Neural progenitor cell (in vitro differentiated cells): Measurements from ENCODE around the gene PAH. TPM values are rescaled to one million over a fixed set of nuclear protein-coding genes. Genes with fewer than 3 reads are reported as not detected.
A peak's percentile ranks its signal among the peaks of the same experiment; 100 is the strongest.

Experiments used
- DNase-seq: peaks from one replicate; pipeline ENCODE4 v3.0.0-alpha.2; 2016; ENCODE audit warnings: low spot score
- H2AFZ ChIP-seq: fragments of 200-600 bp; sonication (generic); replicated peaks from 2 replicates; pipeline ENCODE4 v1.6.1; 2016; ENCODE audit warnings: antibody characterized with exemption
- H3F3A ChIP-seq: fragments of 200-600 bp; sonication (generic); 2 replicates; pipeline ENCODE4 v1.6.1; 2016; ENCODE audit warnings: antibody characterized with exemption, low read depth
- H3K27ac ChIP-seq: fragments of 200-600 bp; sonication (generic); 2 replicates; pipeline ENCODE4 v1.5.1; 2016; ENCODE audit warnings: mild to moderate bottlenecking
- H3K27me3 ChIP-seq: fragments of 200-600 bp; sonication (generic); 2 replicates; pipeline ENCODE4 v1.6.1; 2016; ENCODE audit warnings: mild to moderate bottlenecking, moderate library complexity
- H3K36me3 ChIP-seq: fragments of 200-600 bp; sonication (generic); 2 replicates; pipeline ENCODE4 v1.5.1; 2016
- H3K4me1 ChIP-seq: fragments of 200-600 bp; sonication (generic); 2 replicates; pipeline ENCODE4 v1.6.1; 2016; ENCODE audit warnings: mixed run types
- H3K4me2 ChIP-seq: fragments of 200-600 bp; sonication (generic); 2 replicates; pipeline ENCODE4 v1.6.1; 2016
- H3K4me3 ChIP-seq: fragments of 200-600 bp; sonication (generic); 2 replicates; pipeline ENCODE4 v1.5.1; 2016
- H3K79me2 ChIP-seq: fragments of 200-600 bp; sonication (generic); 2 replicates; pipeline ENCODE4 v1.6.1; 2016; ENCODE audit warnings: low read depth
- H3K9ac ChIP-seq: fragments of 200-600 bp; sonication (generic); 2 replicates; pipeline ENCODE4 v1.6.1; 2016
- H3K9me3 ChIP-seq: fragments of 200-600 bp; sonication (generic); 2 replicates; pipeline ENCODE4 v1.5.1; 2016; ENCODE audit warnings: low read depth
- H4K20me1 ChIP-seq: fragments of 200-600 bp; sonication (generic); 2 replicates; pipeline ENCODE4 v1.6.1; 2016; ENCODE audit warnings: low read depth
- H3K27ac Mint-ChIP-seq: 3 replicates; pipeline ENCODE4 v1.8.0; 2021; ENCODE audit warnings: mixed read lengths
- H3K27me3 Mint-ChIP-seq: 2 replicates; pipeline ENCODE4 v1.8.0; 2022; ENCODE audit warnings: low read depth, mild to moderate bottlenecking, inconsistent platforms, moderate library complexity, mixed read lengths; ENCODE audit not compliant: insufficient read depth
- H3K36me3 Mint-ChIP-seq: 3 replicates; pipeline ENCODE4 v1.8.0; 2021; ENCODE audit warnings: mixed read lengths
- H3K4me1 Mint-ChIP-seq: 3 replicates; pipeline ENCODE4 v1.8.0; 2021; ENCODE audit warnings: mixed read lengths
- H3K4me3 Mint-ChIP-seq: 3 replicates; pipeline ENCODE4 v1.8.0; 2021; ENCODE audit warnings: mild to moderate bottlenecking, moderate library complexity, mixed read lengths
- H3K9me3 Mint-ChIP-seq: 3 replicates; pipeline ENCODE4 v1.8.0; 2020; ENCODE audit warnings: mixed read lengths
- CTCF ChIP-seq: fragments of 200-600 bp; sonication (generic); IDR thresholded peaks from 2 replicates; pipeline ENCODE4 v1.5.1; 2017; ENCODE audit warnings: antibody characterized with exemption, mild to moderate bottlenecking
- EZH2 ChIP-seq: fragments of 200-600 bp; sonication (generic); IDR thresholded peaks from 2 replicates; pipeline ENCODE4 v1.6.1; 2017; ENCODE audit warnings: antibody characterized with exemption, mild to moderate bottlenecking, moderate library complexity
- EZH2phosphoT487 ChIP-seq: fragments of 200-600 bp; sonication (generic); IDR thresholded peaks from 2 replicates; pipeline ENCODE4 v1.6.1; 2017; ENCODE audit warnings: antibody characterized with exemption
- total RNA-seq: library from RNA; depleted of rRNA; stranded (reverse); fragments of >200 nt; gene quantifications from 2 replicates; pipeline ENCODE4 v1.2.3, GENCODE V29; 2015; ENCODE audit warnings: low replicate concordance

PAH gene
- total RNA-seq, 1 donor from 2014 or later = 0.07 TPM

DNA sequence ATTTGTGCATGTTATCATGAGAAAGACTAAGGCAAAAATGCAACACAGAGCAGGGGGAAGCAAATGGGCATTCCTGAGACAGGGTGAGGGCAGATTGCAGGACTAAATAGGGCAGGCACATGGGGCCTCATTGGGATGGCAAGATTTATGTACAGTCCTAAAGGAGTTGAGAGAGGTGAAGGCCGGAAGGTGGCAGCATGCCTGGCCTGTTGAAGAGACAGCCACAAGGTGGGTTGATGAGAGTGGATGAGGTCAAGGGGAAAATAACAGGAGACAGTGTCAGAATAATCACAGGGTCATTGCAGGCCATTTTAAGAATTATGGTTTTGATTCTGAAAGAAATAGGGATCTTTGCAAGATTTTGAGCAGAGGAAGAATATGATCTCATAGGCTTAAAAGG is 21.0 kb downstream of the PAH start:
- Mint-ChIP-seq H3K36me3 (no peaks in the 10 kb centered on the region), H3K4me1 (peaks cover 9% of the 10 kb centered on the region), H3K27ac (no peak overlapping the region), H3K27me3 (peaks cover 11% of the 10 kb centered on the region), H3K4me3 (no peak overlapping the region), H3K9me3 (peaks cover 2% of the 10 kb centered on the region)
- no peaks in the 10 kb centered on the region for H3K79me2 ChIP-seq
- no peaks in the 10 kb centered on the region for H3K9me3 ChIP-seq
- H3K4me3 ChIP-seq = no peak overlapping the region
- no peak overlapping the region for H3K9ac ChIP-seq
- H3K4me1 ChIP-seq = peaks cover 17% of the 10 kb centered on the region
- DNase-seq = no peak
- no peaks in the 10 kb centered on the region for H3K36me3 ChIP-seq
- TF ChIP-seq EZH2phosphoT487 = no peak
- TF ChIP-seq EZH2 = no peak
- no peak for TF ChIP-seq CTCF
- peaks cover 18% of the 10 kb centered on the region for H3F3A ChIP-seq
- H3K27ac ChIP-seq = no peak overlapping the region
- H4K20me1 ChIP-seq = no peaks in the 10 kb centered on the region
- no peaks in the 10 kb centered on the region for H3K27me3 ChIP-seq
- H3K4me2 ChIP-seq = no peak overlapping the region
- H2AFZ ChIP-seq = no peak overlapping the region

DNA sequence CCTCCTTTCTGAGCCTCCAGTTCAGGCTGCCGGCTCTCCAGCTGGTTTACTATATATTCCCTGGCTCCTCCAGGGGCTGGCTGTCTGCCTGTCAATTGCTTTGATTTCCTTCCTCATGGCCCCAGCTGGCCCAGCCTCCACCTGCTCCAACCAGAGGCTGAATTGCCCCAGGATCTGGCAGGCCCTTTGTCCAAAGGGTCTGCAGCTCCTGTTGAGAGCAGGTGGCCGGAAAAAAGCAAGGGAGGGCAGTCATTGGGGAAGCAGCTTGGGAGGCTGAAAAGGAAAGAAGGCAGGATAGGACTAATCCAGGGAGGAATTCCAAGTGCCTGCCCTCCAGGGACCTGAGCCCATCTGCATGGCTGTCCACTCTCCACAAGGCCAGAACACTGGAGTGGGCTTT is 25.3 kb downstream of the PAH start:
- Mint-ChIP-seq H3K36me3 (no peaks in the 10 kb centered on the region), H3K4me1 (peaks cover 30% of the 10 kb centered on the region), H3K27me3 (peaks cover 9% of the 10 kb centered on the region), H3K9me3 (no peaks in the 10 kb centered on the region), H3K4me3 (no peak overlapping the region), H3K27ac (peak overlapping the region; percentile 43)
- Histone ChIP-seq H3K9ac (no peak overlapping the region), H2AFZ (no peak overlapping the region), H3K9me3 (no peaks in the 10 kb centered on the region), H3K27ac (peak overlapping the region; percentile 33), H3K4me1 (peaks cover 50% of the 10 kb centered on the region), H3K4me3 (no peak overlapping the region), H3K4me2 (peak overlapping the region; percentile 56), H3K79me2 (no peaks in the 10 kb centered on the region), H4K20me1 (no peaks in the 10 kb centered on the region), H3K36me3 (no peaks in the 10 kb centered on the region), H3K27me3 (peaks cover 8% of the 10 kb centered on the region), H3F3A (peaks cover 48% of the 10 kb centered on the region)
- DNase-seq = peak; percentile 89
- no peak for TF ChIP-seq EZH2
- TF ChIP-seq EZH2phosphoT487 = no peak
- TF ChIP-seq CTCF = no peak

GRCh38 chr12:102888511-102888910 is 28.5 kb downstream of the PAH start:
- DNase-seq = peak; percentile 69
- no peak for TF ChIP-seq EZH2
- TF ChIP-seq CTCF = no peak
- no peak for TF ChIP-seq EZH2phosphoT487

More at GRCh38 chr12:102888511-102888910, 28.5 kb downstream of the PAH start:
- Histone ChIP-seq H3K9ac (no peak overlapping the region), H3K4me1 (peaks cover 65% of the 10 kb centered on the region), H3F3A (peaks cover 48% of the 10 kb centered on the region), H3K79me2 (no peaks in the 10 kb centered on the region), H3K27ac (no peak overlapping the region), H3K4me2 (peak overlapping the region; percentile 66), H4K20me1 (peaks cover 11% of the 10 kb centered on the region), H2AFZ (no peak overlapping the region), H3K4me3 (no peak overlapping the region), H3K9me3 (no peaks in the 10 kb centered on the region), H3K36me3 (no peaks in the 10 kb centered on the region), H3K27me3 (peaks cover 31% of the 10 kb centered on the region)
- peaks cover 41% of the 10 kb centered on the region for H3K4me1 Mint-ChIP-seq
- peak overlapping the region; percentile 1 for H3K4me3 Mint-ChIP-seq
- H3K9me3 Mint-ChIP-seq = no peaks in the 10 kb centered on the region
- no peaks in the 10 kb centered on the region for H3K36me3 Mint-ChIP-seq
- no peak overlapping the region for H3K27ac Mint-ChIP-seq
- H3K27me3 Mint-ChIP-seq = peaks cover 10% of the 10 kb centered on the region
